A549 (cell line): Measurements from ENCODE around the gene CLDN7. TPM values are rescaled to one million over a fixed set of nuclear protein-coding genes. Genes with fewer than 3 reads are reported as not detected.

Source experiments
- ATAC-seq, 2 experiments: fragments of 200-7000 bp in 1 of 2; fragments of >200 bp in 1 of 2; cut with Nextera tagmentation in 1 of 2; cut with Tn5 transposase in 1 of 2; 3 replicates each; pipeline versions ENCODE4 v1.8.0 to v1.9.1; 2018 to 2020; ENCODE audit warnings: mild to moderate bottlenecking in 1 of 2, moderate library complexity in 1 of 2
- CTCF ChIA-PET: fragments of 300-600 bp; sonication (Branson Sonifier 250); formaldehyde crosslinking; extraction: SDS; loops from one replicate; lab custom pipeline; 2021; ENCODE audit warnings: antibody characterized with exemption, inconsistent platforms; lab: Yijun Ruan, JAX
- POLR2A ChIA-PET: fragments of 350-600 bp; formaldehyde crosslinking; extraction: SDS; loops from one replicate; lab custom pipeline; 2021; ENCODE audit warnings: antibody characterized with exemption, inconsistent platforms; lab: Yijun Ruan, JAX
- DNase-seq, 2 experiments: peaks; one replicate each; pipeline versions ENCODE4 v3.0.0 to v3.0.0-alpha.2; 2011 to 2016; ENCODE audit warnings: low read depth in 1 of 2, low spot score in 1 of 2
- FAIRE-seq: peaks from 2 replicates; lab custom pipeline; 2011; peaks lifted over from hg19 to GRCh38; lab: Jason Lieb, UNC
- H3K27ac ChIP-seq, 2 experiments: fragments of >200 bp; sonication (Bioruptor Twin); formaldehyde crosslinking; 3 replicates each; pipeline ENCODE4 v1.5.1; 2016 to 2017
- H3K4me1 ChIP-seq: fragments of >200 bp; sonication (Bioruptor Twin); formaldehyde crosslinking; 3 replicates; pipeline ENCODE4 v1.6.1; 2016
- H3K4me2 ChIP-seq: fragments of >200 bp; sonication (Bioruptor Twin); formaldehyde crosslinking; 3 replicates; pipeline ENCODE4 v1.6.1; 2016
- H3K4me3 ChIP-seq: fragments of >200 bp; sonication (Bioruptor Twin); formaldehyde crosslinking; 3 replicates; pipeline ENCODE4 v1.5.1; 2016
- H3K9me3 ChIP-seq: fragments of >200 bp; sonication (Bioruptor Twin); formaldehyde crosslinking; 3 replicates; pipeline ENCODE4 v1.6.1; 2016
- BHLHE40 ChIP-seq: IDR thresholded peaks from 2 replicates; pipeline ENCODE4 v1.6.1; 2012; ENCODE audit warnings: low read depth, low read length, inconsistent platforms
- CBX8 ChIP-seq: fragments of 200-600 bp; sonication (generic); IDR thresholded peaks from 2 replicates; pipeline ENCODE4 v1.6.1; 2016
- CHD4 ChIP-seq: fragments of 200-600 bp; sonication (generic); IDR thresholded peaks from 2 replicates; pipeline ENCODE4 v1.6.1; 2016; ENCODE audit warnings: antibody characterized with exemption, mild to moderate bottlenecking, borderline replicate concordance
- EHMT2 ChIP-seq: fragments of 200-600 bp; sonication (generic); IDR thresholded peaks from 2 replicates; pipeline ENCODE4 v1.6.1; 2016; ENCODE audit warnings: antibody characterized with exemption, low read depth, mild to moderate bottlenecking, moderate library complexity
- EP300 ChIP-seq, 2 experiments: fragments of >200 bp; sonication (Bioruptor Twin); formaldehyde crosslinking; IDR thresholded peaks; 2 replicates in 1 of 2; 3 replicates in 1 of 2; pipeline ENCODE4 v1.6.1; 2016 to 2017
- FOSB ChIP-seq: fragments of 250-450 bp; sonication (Bioruptor Pico); IDR thresholded peaks from 2 replicates; pipeline ENCODE4 v1.5.0; 2020; ENCODE audit warnings: mild to moderate bottlenecking, moderate library complexity
- HOXA7 ChIP-seq: fragments of 250-450 bp; sonication (Bioruptor Pico); IDR thresholded peaks from 2 replicates; pipeline ENCODE4 v1.5.0; 2020; ENCODE audit warnings: mild to moderate bottlenecking, moderate library complexity
- HOXB13 ChIP-seq: fragments of 250-450 bp; sonication (Bioruptor Pico); IDR thresholded peaks from 2 replicates; pipeline ENCODE4 v1.5.0; 2020; ENCODE audit warnings: low read depth, mild to moderate bottlenecking, moderate library complexity
- HOXB5 ChIP-seq: fragments of 250-450 bp; sonication (Bioruptor Pico); IDR thresholded peaks from 2 replicates; pipeline ENCODE4 v1.5.0; 2020; ENCODE audit warnings: mild to moderate bottlenecking, moderate library complexity
- JUN ChIP-seq, 2 experiments: fragments of >200 bp; sonication (Bioruptor Twin); formaldehyde crosslinking; IDR thresholded peaks; 2 replicates in 1 of 2; 3 replicates in 1 of 2; pipeline ENCODE4 v1.6.1; 2016 to 2017
- JUNB ChIP-seq: fragments of >200 bp; sonication (Bioruptor Twin); formaldehyde crosslinking; IDR thresholded peaks from 2 replicates; pipeline ENCODE4 v1.6.1; 2016
- RAD21 ChIP-seq, 2 experiments: fragments of >200 bp in 1 of 2; sonication (Bioruptor Twin) in 1 of 2; formaldehyde crosslinking in 1 of 2; IDR thresholded peaks in 1 of 2; conservative IDR thresholded peaks in 1 of 2; 2 replicates in 1 of 2; 3 replicates in 1 of 2; pipeline ENCODE4 v1.6.1; 2012 to 2018; ENCODE audit warnings: inconsistent platforms in 1 of 2
- RFX5 ChIP-seq: fragments of 450-650 bp; IDR thresholded peaks from 2 replicates; pipeline ENCODE4 v1.7.1; 2014; ENCODE audit warnings: antibody characterized with exemption, mild to moderate bottlenecking, moderate library complexity
- ZC3H11A ChIP-seq: fragments of 450-650 bp; IDR thresholded peaks from 2 replicates; pipeline ENCODE4 v1.6.1; 2014; ENCODE audit warnings: antibody characterized with exemption, mild to moderate bottlenecking
- WGBS: methylation state at CpG from one replicate; pipeline ENCODE4 v1.1.6; 2017; ENCODE audit errors: missing lambda C conversion rate; 5-methylcytosine and 5-hydroxymethylcytosine counted together
- polyA plus RNA-seq, 4 experiments: library from polyadenylated mRNA; depleted of rRNA in 3 of 4; stranded (reverse); fragments of >200 nt; fragmentation: RNase III in 1 of 4; extraction: RNeasy Plus Mini Kit Qiagen cat#74134 plus additional on column Dnase treatment in 1 of 4; gene quantifications; 2 replicates in 3 of 4; 3 replicates in 1 of 4; pipeline ENCODE4 v1.2.3, GENCODE V29; 2011 to 2017
- TF ChIP-seq, protein P1 (sequence below): fragments of 200-600 bp; sonication (generic); IDR thresholded peaks from 2 replicates; pipeline ENCODE4 v1.6.1; 2016; ENCODE audit warnings: antibody characterized with exemption, mild to moderate bottlenecking, moderate library complexity
- TF ChIP-seq, protein P2 (sequence below): IDR thresholded peaks from 2 replicates; pipeline ENCODE4 v1.6.1; 2012
- TF ChIP-seq, protein P3 (sequence below): IDR thresholded peaks from 2 replicates; pipeline ENCODE4 v1.6.1; 2012
- TF ChIP-seq, protein P4 (sequence below): fragments of >200 bp; sonication (Bioruptor Twin); formaldehyde crosslinking; IDR thresholded peaks from 3 replicates; pipeline ENCODE4 v1.5.1; 2016
- TF ChIP-seq, protein P5 (sequence below): fragments of >200 bp; sonication (Bioruptor Twin); formaldehyde crosslinking; IDR thresholded peaks from 3 replicates; pipeline ENCODE4 v1.6.1; 2016

Gene CLDN7
- polyA plus RNA-seq, 2 of the 4 experiments (the other 2 are of a cell fraction): 0.97 to 4.2 TPM

DNA sequence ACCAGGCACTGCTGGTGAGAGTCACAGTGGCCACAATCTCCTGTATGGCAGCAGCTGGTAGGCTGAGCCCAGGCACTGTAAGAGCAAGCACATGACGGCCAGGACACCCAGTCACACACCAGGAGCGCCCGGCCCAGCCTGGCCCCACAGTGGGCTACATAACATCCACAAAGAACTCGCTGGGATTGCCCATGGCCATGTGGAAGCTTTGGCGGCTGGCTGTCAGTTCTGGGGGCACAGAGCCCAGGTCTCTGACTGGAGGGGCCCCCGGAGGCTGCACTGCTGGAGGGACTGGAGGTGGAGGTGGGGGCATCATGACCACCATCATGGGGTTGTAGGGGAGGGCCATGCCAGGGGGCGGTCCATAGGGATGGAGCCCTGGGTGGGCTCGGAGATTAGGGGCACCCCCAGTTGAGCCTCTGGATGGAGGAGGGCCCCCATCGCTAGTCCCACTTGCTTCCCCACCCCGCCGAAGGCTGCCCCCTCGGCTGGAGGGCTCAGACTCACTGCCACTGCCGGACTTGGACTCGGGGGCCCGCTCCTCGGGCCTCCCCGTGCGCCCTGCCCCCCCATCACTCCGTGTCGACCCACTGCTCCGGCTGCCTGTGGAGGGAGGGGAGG, 36.5 kb downstream of the CLDN7 start (continued):
- TF ChIP-seq, protein P1, sequence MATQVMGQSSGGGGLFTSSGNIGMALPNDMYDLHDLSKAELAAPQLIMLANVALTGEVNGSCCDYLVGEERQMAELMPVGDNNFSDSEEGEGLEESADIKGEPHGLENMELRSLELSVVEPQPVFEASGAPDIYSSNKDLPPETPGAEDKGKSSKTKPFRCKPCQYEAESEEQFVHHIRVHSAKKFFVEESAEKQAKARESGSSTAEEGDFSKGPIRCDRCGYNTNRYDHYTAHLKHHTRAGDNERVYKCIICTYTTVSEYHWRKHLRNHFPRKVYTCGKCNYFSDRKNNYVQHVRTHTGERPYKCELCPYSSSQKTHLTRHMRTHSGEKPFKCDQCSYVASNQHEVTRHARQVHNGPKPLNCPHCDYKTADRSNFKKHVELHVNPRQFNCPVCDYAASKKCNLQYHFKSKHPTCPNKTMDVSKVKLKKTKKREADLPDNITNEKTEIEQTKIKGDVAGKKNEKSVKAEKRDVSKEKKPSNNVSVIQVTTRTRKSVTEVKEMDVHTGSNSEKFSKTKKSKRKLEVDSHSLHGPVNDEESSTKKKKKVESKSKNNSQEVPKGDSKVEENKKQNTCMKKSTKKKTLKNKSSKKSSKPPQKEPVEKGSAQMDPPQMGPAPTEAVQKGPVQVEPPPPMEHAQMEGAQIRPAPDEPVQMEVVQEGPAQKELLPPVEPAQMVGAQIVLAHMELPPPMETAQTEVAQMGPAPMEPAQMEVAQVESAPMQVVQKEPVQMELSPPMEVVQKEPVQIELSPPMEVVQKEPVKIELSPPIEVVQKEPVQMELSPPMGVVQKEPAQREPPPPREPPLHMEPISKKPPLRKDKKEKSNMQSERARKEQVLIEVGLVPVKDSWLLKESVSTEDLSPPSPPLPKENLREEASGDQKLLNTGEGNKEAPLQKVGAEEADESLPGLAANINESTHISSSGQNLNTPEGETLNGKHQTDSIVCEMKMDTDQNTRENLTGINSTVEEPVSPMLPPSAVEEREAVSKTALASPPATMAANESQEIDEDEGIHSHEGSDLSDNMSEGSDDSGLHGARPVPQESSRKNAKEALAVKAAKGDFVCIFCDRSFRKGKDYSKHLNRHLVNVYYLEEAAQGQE: no peak
- TF ChIP-seq, protein P2, sequence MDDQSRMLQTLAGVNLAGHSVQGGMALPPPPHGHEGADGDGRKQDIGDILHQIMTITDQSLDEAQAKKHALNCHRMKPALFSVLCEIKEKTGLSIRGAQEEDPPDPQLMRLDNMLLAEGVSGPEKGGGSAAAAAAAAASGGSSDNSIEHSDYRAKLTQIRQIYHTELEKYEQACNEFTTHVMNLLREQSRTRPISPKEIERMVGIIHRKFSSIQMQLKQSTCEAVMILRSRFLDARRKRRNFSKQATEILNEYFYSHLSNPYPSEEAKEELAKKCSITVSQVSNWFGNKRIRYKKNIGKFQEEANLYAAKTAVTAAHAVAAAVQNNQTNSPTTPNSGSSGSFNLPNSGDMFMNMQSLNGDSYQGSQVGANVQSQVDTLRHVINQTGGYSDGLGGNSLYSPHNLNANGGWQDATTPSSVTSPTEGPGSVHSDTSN: no peak

DNA sequence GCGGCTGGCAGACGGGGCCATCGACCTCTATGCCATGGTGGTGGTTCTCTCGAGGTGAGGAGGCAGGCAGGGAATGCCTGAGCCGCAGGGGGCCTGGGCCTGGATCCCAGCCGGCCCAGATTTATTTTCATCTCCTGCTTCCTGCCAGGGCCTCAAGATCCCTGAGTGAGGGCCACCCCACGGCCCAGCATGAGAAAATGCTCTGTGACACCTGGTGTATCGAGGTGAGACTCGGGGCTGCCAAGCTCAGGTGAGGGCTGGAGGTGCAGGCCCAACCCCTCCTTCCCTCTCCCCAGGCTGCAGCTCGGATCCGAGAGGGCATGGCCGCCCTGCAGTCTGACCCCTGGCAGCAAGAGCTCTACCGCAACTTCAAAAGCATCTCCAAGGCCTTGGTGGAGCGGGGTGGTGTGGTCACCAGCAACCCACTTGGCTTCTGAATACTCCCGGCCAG, 37.6 kb downstream of the CLDN7 start:
- no peak for FAIRE-seq

DNA sequence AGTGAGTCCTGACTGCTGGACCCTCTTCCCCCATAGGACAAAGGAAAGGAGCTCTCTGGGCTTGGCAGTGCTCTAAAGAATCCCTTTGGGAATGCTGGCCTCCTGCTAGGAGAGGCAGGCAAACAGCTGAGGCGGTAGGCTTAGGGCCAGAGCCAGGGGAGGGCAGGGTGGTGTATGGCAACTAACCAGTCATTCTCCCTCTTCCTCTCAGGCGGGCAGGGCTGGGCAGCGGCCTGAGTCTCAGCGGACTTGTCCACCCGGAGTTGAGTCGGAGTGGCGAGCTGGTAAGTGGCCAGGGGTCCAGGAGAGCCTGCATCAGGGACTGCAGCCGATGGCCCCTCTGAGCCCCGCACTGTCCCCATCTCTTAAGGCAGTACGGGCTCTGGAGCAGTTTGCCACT, 38.2 kb downstream of the CLDN7 start:
- peaks cover 27% of the 10 kb centered on the region for H3K4me1 ChIP-seq
- POLR2A ChIA-PET: interaction anchor here (1.3 to 1.8 kb wide), 3 partner anchors 9 to 72 kb away, joined by 3 read pairs; partner anchors contain the start of gene DVL2
- H3K4me3 ChIP-seq: no peak overlapping the region
- H3K4me2 ChIP-seq: no peak overlapping the region
- DNase-seq (no peak), ATAC-seq (no peak), FAIRE-seq (no peak)
- no peaks in the 10 kb centered on the region for H3K9me3 ChIP-seq
- H3K27ac ChIP-seq: no peak overlapping the region
- TF ChIP-seq CBX8: no peak
- TF ChIP-seq EHMT2: no peak
- TF ChIP-seq EP300 (IDR thresholded peaks at IDR 0.05): no peak
- no peak for TF ChIP-seq FOSB (CRISPR knock-in tag)
- TF ChIP-seq, protein P3, sequence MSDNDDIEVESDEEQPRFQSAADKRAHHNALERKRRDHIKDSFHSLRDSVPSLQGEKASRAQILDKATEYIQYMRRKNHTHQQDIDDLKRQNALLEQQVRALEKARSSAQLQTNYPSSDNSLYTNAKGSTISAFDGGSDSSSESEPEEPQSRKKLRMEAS: no peak
- no peak for TF ChIP-seq HOXA7 (CRISPR knock-in tag)
- TF ChIP-seq, protein P4, sequence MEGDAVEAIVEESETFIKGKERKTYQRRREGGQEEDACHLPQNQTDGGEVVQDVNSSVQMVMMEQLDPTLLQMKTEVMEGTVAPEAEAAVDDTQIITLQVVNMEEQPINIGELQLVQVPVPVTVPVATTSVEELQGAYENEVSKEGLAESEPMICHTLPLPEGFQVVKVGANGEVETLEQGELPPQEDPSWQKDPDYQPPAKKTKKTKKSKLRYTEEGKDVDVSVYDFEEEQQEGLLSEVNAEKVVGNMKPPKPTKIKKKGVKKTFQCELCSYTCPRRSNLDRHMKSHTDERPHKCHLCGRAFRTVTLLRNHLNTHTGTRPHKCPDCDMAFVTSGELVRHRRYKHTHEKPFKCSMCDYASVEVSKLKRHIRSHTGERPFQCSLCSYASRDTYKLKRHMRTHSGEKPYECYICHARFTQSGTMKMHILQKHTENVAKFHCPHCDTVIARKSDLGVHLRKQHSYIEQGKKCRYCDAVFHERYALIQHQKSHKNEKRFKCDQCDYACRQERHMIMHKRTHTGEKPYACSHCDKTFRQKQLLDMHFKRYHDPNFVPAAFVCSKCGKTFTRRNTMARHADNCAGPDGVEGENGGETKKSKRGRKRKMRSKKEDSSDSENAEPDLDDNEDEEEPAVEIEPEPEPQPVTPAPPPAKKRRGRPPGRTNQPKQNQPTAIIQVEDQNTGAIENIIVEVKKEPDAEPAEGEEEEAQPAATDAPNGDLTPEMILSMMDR: no peak
- TF ChIP-seq BHLHE40: no peak
- CTCF ChIA-PET: interaction anchor here (2.3 to 10.0 kb wide), 4 partner anchors 10 to 72 kb away, joined by 6 to 169 read pairs (median 44); partner anchors contain the start of genes DVL2, GABARAP and PHF23
- WGBS: 93% methylated on average over 10 of the region's 10 CpGs

More for the DNA sequence above, 37.6 kb downstream of the CLDN7 start:
- POLR2A ChIA-PET: interaction anchor here (1.3 to 1.8 kb wide), 2 partner anchors 10 kb away, joined by 3 read pairs; partner anchors contain the start of gene DVL2
- H3K9me3 ChIP-seq: no peaks in the 10 kb centered on the region
- CTCF ChIA-PET: interaction anchor here (2.3 to 10.0 kb wide), 4 partner anchors 10 to 72 kb away, joined by 6 to 169 read pairs (median 44); partner anchors contain the start of genes DVL2, GABARAP and PHF23
- no peak overlapping the region for H3K4me2 ChIP-seq
- H3K4me1 ChIP-seq: peaks cover 23% of the 10 kb centered on the region
- no peak overlapping the region for H3K27ac ChIP-seq
- 79% methylated on average over 11 of the region's 15 CpGs for WGBS
- ATAC-seq: no peak
- no peak for DNase-seq
- TF ChIP-seq RAD21 (conservative IDR thresholded peaks at IDR 0.05 in 1 of 2, IDR thresholded peaks at IDR 0.05 in 1 of 2): no peak
- TF ChIP-seq, protein P2: no peak
- TF ChIP-seq CHD4: no peak
- TF ChIP-seq ZC3H11A: no peak
- TF ChIP-seq JUNB: no peak
- no peak for TF ChIP-seq CBX8
- TF ChIP-seq, protein P5, sequence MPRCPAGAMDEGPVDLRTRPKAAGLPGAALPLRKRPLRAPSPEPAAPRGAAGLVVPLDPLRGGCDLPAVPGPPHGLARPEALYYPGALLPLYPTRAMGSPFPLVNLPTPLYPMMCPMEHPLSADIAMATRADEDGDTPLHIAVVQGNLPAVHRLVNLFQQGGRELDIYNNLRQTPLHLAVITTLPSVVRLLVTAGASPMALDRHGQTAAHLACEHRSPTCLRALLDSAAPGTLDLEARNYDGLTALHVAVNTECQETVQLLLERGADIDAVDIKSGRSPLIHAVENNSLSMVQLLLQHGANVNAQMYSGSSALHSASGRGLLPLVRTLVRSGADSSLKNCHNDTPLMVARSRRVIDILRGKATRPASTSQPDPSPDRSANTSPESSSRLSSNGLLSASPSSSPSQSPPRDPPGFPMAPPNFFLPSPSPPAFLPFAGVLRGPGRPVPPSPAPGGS: no peak
- TF ChIP-seq HOXB5 (CRISPR knock-in tag): no peak
- TF ChIP-seq JUN (IDR thresholded peaks at IDR 0.05): no peak
- TF ChIP-seq HOXB13: no peak
- TF ChIP-seq RFX5: no peak
- H3K4me3 ChIP-seq: no peak overlapping the region
